Activated naive CD8-positive, alpha-beta T cell treated with anti-CD3 and anti-CD28 coated beads, Interleukin-2, amount 50 U/mL, for 24 hours (primary cell): ENCODE results near the gene DAGLA.
A peak's percentile ranks its signal among the peaks of the same experiment; 100 is the strongest.

Experiments
- ATAC-seq: fragments of 150-1000 bp; cut with Tn5 transposase; one replicate; pipeline ENCODE4 v1.10.0; 2021
- DNase-seq: peaks from one replicate; pipeline ENCODE4 v3.0.0; 2021
- H3K27ac Mint-ChIP-seq: one replicate; pipeline ENCODE4 v1.8.0; 2021; ENCODE audit warnings: mild to moderate bottlenecking, mixed read lengths
- H3K27me3 Mint-ChIP-seq: one replicate; pipeline ENCODE4 v1.8.0; 2021; ENCODE audit warnings: mixed read lengths
- H3K36me3 Mint-ChIP-seq: one replicate; pipeline ENCODE4 v1.8.0; 2021; ENCODE audit warnings: low read depth, mixed read lengths
- H3K4me1 Mint-ChIP-seq: one replicate; pipeline ENCODE4 v1.8.0; 2021; ENCODE audit warnings: mixed read lengths
- H3K4me3 Mint-ChIP-seq: one replicate; pipeline ENCODE4 v1.8.0; 2021; ENCODE audit warnings: mild to moderate bottlenecking, moderate library complexity, mixed read lengths
- H3K9me3 Mint-ChIP-seq: one replicate; pipeline ENCODE4 v1.8.0; 2021; ENCODE audit warnings: mixed read lengths

The DAGLA gene

GRCh38 chr11:61691380-61692156 lies 11.4 kb downstream of the DAGLA start:
- peaks cover 10% of the 10 kb centered on the region for H3K27me3 Mint-ChIP-seq
- no peak overlapping the region for H3K27ac Mint-ChIP-seq
- DNase-seq (no peak), ATAC-seq (no peak)
- no peaks in the 10 kb centered on the region for H3K36me3 Mint-ChIP-seq
- peaks cover 10% of the 10 kb centered on the region for H3K4me1 Mint-ChIP-seq
- H3K4me3 Mint-ChIP-seq: no peak overlapping the region
- H3K9me3 Mint-ChIP-seq: no peaks in the 10 kb centered on the region

GRCh38 chr11:61693922-61694601 lies 13.9 kb downstream of the DAGLA start:
- Mint-ChIP-seq H3K4me3 (no peak overlapping the region), H3K27ac (no peak overlapping the region), H3K27me3 (peaks cover 6% of the 10 kb centered on the region), H3K9me3 (no peaks in the 10 kb centered on the region), H3K4me1 (peaks cover 23% of the 10 kb centered on the region), H3K36me3 (no peaks in the 10 kb centered on the region)
- DNase-seq (no peak), ATAC-seq (no peak)

GRCh38 chr11:61694602-61694939 lies 14.4 kb downstream of the DAGLA start:
- Mint-ChIP-seq H3K9me3 (no peaks in the 10 kb centered on the region), H3K4me1 (peaks cover 23% of the 10 kb centered on the region), H3K27ac (no peak overlapping the region), H3K4me3 (no peak overlapping the region), H3K36me3 (no peaks in the 10 kb centered on the region), H3K27me3 (peaks cover 6% of the 10 kb centered on the region)
- ATAC-seq (no peak), DNase-seq (no peak)

GRCh38 chr11:61694946-61695706 lies 14.9 kb downstream of the DAGLA start:
- H3K27me3 Mint-ChIP-seq: peaks cover 3% of the 10 kb centered on the region
- H3K27ac Mint-ChIP-seq: peak overlapping the region; percentile 54
- no peaks in the 10 kb centered on the region for H3K36me3 Mint-ChIP-seq
- H3K4me3 Mint-ChIP-seq: no peak overlapping the region
- peaks cover 23% of the 10 kb centered on the region for H3K4me1 Mint-ChIP-seq
- no peak for DNase-seq
- no peaks in the 10 kb centered on the region for H3K9me3 Mint-ChIP-seq
- ATAC-seq: no peak

GRCh38 chr11:61695917-61696316 lies 15.7 kb downstream of the DAGLA start:
- peak overlapping the region; percentile 54 for H3K27ac Mint-ChIP-seq

GRCh38 chr11:61696602-61697001 lies 16.4 kb downstream of the DAGLA start:
- Mint-ChIP-seq H3K27me3 (no peaks in the 10 kb centered on the region), H3K27ac (no peak overlapping the region), H3K4me3 (no peak overlapping the region), H3K4me1 (peaks cover 23% of the 10 kb centered on the region), H3K36me3 (no peaks in the 10 kb centered on the region), H3K9me3 (no peaks in the 10 kb centered on the region)
- no peak for DNase-seq
- ATAC-seq: no peak

More at GRCh38 chr11:61695917-61696316, 15.7 kb downstream of the DAGLA start:
- Mint-ChIP-seq H3K27me3 (peaks cover 1% of the 10 kb centered on the region), H3K4me1 (peaks cover 23% of the 10 kb centered on the region), H3K4me3 (peak overlapping the region; percentile 26), H3K36me3 (no peaks in the 10 kb centered on the region), H3K9me3 (no peaks in the 10 kb centered on the region)
- DNase-seq (peak; percentile 92), ATAC-seq (peak; percentile 98)

- Mint-ChIP-seq H3K4me1 (peaks cover 23% of the 10 kb centered on the region), H3K27ac (no peak overlapping the region), H3K9me3 (no peaks in the 10 kb centered on the region), H3K4me3 (no peak overlapping the region), H3K27me3 (no peaks in the 10 kb centered on the region), H3K36me3 (no peaks in the 10 kb centered on the region)
- DNase-seq: no peak
- no peak for ATAC-seq
These were observed 16.9 kb downstream of the DAGLA start for GRCh38 chr11:61697078-61697502.

- H3K4me1 Mint-ChIP-seq: peaks cover 25% of the 10 kb centered on the region
- H3K27ac Mint-ChIP-seq: no peak overlapping the region
- no peaks in the 10 kb centered on the region for H3K36me3 Mint-ChIP-seq
- no peak overlapping the region for H3K4me3 Mint-ChIP-seq
- DNase-seq: no peak
- no peak for ATAC-seq
- H3K9me3 Mint-ChIP-seq: no peaks in the 10 kb centered on the region
- H3K27me3 Mint-ChIP-seq: no peaks in the 10 kb centered on the region
These were observed 17.6 kb downstream of the DAGLA start for GRCh38 chr11:61697764-61698163.

GRCh38 chr11:61698173-61698948 lies 18.2 kb downstream of the DAGLA start:
- no peaks in the 10 kb centered on the region for H3K9me3 Mint-ChIP-seq
- H3K4me3 Mint-ChIP-seq: no peak overlapping the region
- H3K4me1 Mint-ChIP-seq: peaks cover 26% of the 10 kb centered on the region
- H3K27me3 Mint-ChIP-seq: no peaks in the 10 kb centered on the region
- H3K36me3 Mint-ChIP-seq: no peaks in the 10 kb centered on the region
- no peak for ATAC-seq
- no peak for DNase-seq
- H3K27ac Mint-ChIP-seq: no peak overlapping the region

- H3K4me1 Mint-ChIP-seq: peaks cover 26% of the 10 kb centered on the region
- H3K27me3 Mint-ChIP-seq: no peaks in the 10 kb centered on the region
- no peak overlapping the region for H3K4me3 Mint-ChIP-seq
- H3K9me3 Mint-ChIP-seq: no peaks in the 10 kb centered on the region
- ATAC-seq (no peak), DNase-seq (no peak)
- no peak overlapping the region for H3K27ac Mint-ChIP-seq
- no peaks in the 10 kb centered on the region for H3K36me3 Mint-ChIP-seq
These were observed 19.6 kb downstream of the DAGLA start for GRCh38 chr11:61699737-61700160.

- Mint-ChIP-seq H3K36me3 (no peaks in the 10 kb centered on the region), H3K4me3 (no peak overlapping the region), H3K4me1 (peaks cover 26% of the 10 kb centered on the region), H3K9me3 (no peaks in the 10 kb centered on the region), H3K27me3 (no peaks in the 10 kb centered on the region), H3K27ac (no peak overlapping the region)
- DNase-seq (no peak), ATAC-seq (no peak)
These were observed 20.0 kb downstream of the DAGLA start for GRCh38 chr11:61700212-61700611.

GRCh38 chr11:61700720-61701119 lies 20.5 kb downstream of the DAGLA start:
- DNase-seq (no peak), ATAC-seq (no peak)
- no peaks in the 10 kb centered on the region for H3K9me3 Mint-ChIP-seq
- no peak overlapping the region for H3K4me3 Mint-ChIP-seq
- H3K4me1 Mint-ChIP-seq: peaks cover 23% of the 10 kb centered on the region
- H3K36me3 Mint-ChIP-seq: no peaks in the 10 kb centered on the region
- no peaks in the 10 kb centered on the region for H3K27me3 Mint-ChIP-seq
- H3K27ac Mint-ChIP-seq: no peak overlapping the region

- DNase-seq: no peak
- Mint-ChIP-seq H3K4me1 (peaks cover 17% of the 10 kb centered on the region), H3K4me3 (no peak overlapping the region), H3K9me3 (no peaks in the 10 kb centered on the region), H3K27ac (no peak overlapping the region), H3K36me3 (no peaks in the 10 kb centered on the region), H3K27me3 (no peaks in the 10 kb centered on the region)
- ATAC-seq: peak; percentile 29
These were observed 21.2 kb downstream of the DAGLA start for GRCh38 chr11:61701242-61701886.
